A204.1 (cell line): ENCODE data around the gene CREBZF.

ENCODE experiments used
- FAIRE-seq: peaks from 2 replicates; lab custom pipeline; 2012; peaks lifted over from hg19 to GRCh38; lab: Jason Lieb, UNC

The CREBZF gene, protein sequence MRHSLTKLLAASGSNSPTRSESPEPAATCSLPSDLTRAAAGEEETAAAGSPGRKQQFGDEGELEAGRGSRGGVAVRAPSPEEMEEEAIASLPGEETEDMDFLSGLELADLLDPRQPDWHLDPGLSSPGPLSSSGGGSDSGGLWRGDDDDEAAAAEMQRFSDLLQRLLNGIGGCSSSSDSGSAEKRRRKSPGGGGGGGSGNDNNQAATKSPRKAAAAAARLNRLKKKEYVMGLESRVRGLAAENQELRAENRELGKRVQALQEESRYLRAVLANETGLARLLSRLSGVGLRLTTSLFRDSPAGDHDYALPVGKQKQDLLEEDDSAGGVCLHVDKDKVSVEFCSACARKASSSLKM

DNA sequence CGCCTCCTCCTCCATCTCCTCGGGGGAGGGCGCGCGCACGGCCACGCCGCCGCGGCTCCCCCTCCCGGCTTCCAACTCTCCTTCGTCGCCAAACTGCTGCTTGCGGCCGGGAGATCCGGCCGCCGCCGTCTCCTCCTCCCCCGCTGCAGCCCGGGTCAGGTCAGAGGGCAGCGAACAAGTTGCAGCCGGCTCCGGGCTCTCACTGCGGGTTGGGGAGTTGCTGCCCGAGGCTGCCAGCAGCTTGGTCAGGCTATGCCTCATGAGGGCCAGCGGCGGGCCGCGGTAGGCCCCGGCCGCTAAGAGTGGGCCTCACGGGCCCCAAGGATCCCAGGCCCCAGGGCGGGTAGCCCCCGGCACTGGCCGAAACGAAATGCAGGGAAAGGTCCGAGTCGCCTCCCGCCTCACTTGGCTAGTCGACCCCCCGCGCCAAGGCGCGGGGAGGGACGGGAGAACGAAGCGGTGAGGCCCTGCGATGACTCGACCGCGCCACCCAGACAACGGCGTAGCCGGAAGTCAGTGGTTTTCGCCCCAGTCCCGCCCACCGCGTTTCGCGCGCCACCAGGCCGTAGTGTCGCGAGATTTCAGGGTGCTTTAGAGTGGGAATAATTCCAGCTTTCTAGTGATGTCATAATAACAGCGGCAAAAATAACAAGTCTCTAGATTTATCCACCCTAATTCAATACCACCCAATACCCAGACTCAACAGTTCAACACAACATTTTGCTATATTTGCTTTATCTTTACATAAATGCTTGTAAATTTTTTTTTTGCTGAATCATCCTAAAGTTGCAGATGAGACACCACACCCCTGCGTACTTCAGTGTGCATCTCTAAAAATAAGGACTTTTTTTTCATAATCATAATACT is at the start of gene CREBZF:
TSS of gene CREBZF (minus strand) at position 515 of the 867 bp plus-strand sequence. CDS start at position 261, 254 bp downstream.
- peak; percentile 71 for FAIRE-seq

DNA sequence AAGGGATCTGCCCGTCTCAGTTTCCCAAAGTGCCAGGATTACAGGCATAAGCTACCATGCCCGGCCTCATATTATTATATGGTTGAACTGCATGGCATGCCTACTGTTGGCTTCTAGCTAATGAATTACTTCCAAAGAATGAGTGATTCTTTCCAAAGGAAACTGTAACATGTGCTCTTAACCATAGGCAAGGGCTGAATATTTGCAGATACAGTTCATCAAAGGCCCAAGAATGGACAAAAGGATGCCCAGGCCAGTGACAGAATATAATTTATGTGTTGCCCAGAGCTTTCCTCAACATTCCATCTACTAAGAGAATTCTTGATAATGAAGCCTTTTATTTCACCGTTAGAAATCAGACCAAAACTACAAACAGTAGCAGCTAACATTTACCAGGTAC is 48.0 kb upstream of the CREBZF start:
- no peak for FAIRE-seq

DNA sequence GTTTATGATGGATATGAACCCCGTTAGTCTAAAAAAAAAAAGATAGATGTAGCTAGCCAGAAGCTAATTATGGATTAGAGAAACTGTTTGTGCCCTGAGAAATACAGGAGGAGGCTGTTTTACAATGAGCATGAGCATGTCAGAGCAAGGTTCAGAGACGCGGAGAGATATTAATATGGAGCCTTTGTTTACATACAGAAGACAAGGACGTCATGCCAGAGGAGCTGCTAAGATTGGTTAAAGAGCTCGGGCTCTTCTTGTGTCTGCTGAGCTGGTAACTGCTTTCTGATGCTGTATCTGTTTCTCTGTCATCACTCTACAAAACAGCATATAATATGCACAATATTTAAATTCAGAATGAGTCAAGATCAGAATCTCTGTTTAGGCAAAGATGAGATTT is 46.0 kb upstream of the CREBZF start:
- no peak for FAIRE-seq

DNA sequence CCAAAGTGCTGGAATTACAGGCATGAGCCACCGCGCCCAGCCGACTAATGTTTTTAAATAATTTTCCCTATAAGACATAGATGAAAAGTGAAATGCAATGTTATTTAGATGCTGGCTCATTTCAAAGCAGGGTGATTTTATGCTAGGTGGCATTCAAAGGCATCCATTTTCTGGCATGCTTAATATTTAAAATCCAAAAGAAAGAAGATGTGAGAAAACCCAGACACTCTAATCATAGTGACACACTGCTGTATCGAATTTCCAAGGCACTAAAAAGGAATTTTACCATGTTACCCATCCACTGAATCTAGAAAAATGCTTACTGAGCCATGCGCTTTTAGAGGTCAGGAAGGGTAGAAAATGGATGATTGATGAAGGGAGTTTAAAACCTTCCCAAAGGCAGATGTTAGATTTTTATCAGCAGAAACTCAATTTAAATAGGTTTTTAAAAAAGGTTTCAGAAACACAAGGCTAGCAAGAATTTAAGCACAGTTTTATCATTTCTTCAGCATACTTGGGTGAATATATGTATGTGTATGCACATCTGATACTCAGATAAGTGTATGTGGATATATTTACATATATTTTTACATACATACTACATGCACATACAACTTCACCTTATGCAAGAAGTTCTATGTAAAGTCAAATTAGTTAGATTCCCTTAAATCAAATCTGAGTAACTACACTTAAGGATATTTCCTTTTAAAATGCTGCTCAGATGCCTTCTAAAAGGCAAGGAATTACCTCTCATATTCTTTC is 45.2 kb upstream of the CREBZF start:
- no peak for FAIRE-seq

DNA sequence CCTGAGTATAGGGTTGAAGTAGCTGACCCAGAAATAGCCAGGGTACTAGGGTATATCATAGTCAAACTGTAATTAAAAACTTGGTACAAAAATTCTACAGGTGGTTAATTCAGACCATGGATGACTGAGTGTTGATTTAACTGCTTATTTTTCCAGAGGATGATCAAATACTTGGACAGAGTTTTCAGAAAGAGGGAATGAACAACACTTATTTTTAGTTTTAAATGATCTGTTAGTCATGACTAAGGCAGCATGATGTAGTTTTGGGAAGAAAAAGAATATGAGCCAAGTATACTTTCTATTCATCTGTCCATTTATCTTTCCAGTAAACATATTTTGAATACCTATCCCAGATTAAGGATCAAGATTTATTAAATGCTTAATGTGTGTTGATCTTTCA is 40.9 kb upstream of the CREBZF start:
- no peak for FAIRE-seq

DNA sequence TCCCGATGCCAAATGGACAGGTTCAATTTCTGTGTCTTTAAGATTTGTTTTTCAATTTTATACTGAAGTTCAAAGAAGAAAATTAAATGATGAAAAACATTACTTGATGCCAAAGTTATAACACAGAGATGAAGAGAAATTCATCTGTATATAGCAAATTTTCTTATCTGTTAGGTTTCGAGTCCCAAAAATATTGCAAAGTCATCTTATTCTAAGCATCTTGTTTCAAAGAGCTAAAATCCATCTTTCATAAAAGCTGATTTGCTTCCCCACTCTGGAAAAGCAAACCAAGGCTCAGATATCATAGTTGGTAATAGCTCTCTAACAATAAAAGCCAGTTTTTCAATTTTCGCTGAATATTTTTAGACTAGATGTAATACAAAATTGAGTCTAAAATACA is 40.0 kb upstream of the CREBZF start:
- FAIRE-seq: no peak

DNA sequence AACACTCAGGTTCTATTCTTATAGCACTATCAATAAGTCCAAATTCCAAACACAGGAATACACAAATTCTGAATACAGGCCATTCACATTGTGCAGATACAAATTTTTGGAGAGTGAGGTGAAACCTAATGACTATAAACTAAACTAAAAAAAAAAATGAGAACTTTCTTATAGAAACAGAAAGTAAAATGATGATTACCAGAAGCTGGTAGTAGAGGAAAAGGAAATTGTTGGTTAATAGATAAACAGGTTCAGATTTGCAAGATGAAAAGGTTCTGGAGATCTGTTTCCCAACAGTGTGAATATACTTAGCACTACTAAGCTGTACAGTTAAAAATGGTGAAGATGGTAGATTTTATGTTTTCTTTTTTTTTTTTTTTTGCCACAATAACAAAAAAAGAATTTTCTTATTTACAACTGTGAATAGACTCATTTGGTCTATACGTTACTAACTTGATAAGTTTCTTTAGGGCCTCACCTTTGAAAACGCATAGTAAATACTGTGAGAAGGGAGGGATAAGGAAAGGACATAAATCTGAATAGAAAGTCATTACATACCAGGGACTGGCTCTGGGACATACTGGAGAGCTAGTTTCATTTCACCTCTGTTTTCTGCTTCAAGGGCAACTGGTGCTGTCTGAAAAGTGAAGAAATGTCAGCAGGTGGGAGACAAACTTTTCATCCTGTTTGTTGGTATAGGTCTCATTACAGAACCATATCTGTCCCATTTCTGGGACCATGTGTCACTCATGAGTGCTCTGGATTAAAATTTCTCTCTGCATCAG is 35.2 kb upstream of the CREBZF start:
- no peak for FAIRE-seq

DNA sequence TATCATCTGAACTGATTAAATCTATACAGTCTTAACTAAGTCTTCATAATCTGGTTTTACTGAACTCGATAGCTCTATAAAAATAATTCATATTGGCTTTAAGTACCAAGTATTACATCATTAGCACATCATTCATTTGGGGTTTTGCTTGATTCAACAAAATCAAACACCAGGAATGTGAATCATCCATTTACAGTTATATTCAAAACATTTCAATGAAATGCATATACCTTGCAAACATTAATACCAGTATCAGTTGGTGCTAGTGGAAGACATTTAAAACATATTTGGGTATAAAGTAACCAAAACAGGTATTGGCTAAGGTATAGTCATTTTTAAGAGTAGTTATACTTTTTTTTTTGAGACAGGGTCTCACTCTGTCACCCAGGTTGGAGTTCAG is 33.3 kb upstream of the CREBZF start:
- no peak for FAIRE-seq

DNA sequence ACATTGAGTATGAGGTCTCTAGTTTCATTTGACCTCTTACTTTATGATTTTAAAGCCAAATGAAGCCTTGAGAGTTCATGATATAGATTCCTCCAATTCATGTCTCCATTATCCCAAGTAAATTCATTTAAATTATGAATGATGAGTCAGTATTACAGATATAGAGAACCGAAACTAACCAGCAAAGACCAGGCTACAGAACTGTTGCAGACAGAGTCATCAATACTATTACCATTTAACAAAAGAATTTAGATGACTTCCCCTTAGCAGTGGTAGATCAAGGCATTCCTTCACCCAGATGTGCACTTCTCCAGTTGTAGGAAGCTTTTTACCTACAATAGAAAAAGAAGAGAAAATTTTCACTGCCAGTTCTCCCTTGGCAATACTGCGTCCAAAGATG is 32.8 kb upstream of the CREBZF start:
- FAIRE-seq: no peak

DNA sequence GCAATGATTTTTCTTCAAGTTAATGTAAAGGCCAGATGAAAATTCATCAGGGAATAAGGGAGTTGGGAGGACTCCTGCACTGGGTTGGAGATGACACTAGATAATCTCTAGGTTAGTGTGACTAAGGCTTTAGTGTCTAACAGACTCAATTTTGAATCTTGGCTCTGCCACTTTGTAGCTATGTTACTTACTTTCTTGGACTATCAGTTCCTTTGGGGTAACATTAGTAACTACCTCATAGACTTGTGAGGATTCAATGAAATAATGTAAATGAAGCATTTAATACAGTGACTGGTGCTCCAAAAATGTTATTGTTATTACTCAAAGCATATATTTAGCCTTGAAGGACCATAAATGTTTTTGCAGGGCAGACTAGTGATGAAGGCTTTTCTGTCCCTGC is 30.6 kb upstream of the CREBZF start:
- FAIRE-seq: no peak

DNA sequence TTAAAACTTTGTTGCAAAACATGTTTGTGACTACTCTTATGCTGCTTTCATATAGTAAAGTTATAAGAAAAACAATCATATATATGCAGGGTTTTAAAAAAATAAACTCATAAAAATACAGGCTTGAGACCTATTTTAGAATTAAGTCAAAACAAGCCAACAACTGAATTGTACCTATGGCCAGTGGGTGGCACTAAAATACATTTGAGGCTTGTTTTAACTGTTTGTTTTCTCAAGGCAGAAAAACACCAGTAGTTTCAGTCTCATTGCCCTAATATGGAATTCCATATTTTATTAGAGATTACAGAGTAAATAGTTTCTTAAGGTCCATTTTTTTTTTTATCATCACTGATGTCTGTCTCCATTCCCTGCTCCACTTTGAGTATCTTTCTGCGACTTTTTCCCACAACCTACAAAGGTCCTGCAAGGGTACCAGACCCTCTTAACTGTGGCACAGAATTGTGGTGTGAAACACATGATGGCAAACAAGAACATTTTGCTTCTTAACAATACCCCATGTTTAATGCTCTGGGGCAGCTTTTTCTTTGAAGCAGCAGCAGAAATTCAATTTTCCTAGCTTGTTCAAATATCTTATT is 29.6 kb upstream of the CREBZF start:
- FAIRE-seq: peak; percentile 92

DNA sequence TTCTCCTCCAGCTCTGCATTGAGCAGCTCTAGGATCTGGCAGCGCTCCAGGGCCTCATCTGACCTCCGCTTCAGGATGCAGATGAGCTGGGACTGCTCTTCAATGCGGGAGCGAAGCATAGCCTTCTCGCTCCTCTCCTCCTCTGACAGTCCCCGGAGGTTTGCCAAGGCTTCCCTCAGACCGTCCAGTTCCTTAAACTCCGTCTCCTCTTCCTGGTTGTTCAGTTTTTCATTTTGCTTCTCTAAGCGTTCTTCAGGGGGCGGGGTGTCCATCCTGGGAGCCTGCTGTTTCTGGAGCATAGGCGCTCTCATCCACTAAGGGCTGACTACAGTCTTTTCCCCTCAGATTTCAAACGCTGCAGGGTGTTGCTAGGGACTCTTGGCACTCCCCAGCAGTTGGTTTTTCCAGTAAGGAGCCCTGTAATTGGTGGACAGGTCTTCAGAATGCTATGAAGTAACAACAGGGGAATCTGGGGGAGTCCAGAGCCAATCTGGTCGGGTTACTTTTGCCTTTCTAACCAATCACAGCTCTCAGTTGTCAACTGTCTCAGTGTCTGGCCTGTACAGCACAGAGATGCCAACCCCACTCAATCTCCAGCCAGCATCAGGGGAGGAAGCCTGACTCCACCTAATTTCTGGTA is 21.0 kb upstream of the CREBZF start, which contains the start of gene CCDC89:
TSS of gene CCDC89 (minus strand) at position 376 of the 640 bp plus-strand sequence. CDS start at position 311, 65 bp downstream.
- FAIRE-seq: no peak

DNA sequence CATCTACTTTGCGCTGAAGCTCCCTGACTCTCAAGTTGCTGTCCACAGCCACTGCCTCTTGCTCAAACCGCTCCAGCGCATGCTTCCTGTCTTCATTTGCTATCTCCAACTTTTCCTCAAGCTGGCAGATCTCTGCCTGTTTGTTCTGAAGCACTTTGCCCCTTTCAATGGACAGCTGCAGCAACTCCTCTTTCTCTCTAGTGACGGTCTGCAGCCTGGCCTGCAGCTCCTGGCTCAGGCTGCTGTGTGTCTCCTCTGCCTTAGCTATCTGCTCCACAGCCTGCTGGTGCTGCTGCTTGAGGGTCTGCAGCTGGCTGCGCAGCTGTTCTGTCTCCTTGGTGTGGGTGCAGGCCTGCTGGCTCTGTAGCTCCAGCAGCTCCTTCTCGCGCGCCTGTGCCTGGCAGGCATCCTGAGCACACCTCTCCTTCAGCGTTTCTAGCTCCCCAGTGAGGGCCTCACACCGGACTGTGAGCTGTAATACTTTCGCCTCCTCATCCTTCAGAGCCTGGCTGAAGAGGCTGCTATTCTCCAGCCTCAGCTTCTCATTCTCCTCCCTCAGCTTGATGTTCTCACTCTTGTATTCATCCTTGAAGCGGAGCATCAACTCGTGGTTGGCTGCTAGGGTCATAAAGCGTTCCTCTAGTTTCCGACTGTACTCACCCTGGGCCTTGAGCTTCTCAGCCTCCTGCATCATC is 20.3 kb upstream of the CREBZF start:
- no peak for FAIRE-seq

DNA sequence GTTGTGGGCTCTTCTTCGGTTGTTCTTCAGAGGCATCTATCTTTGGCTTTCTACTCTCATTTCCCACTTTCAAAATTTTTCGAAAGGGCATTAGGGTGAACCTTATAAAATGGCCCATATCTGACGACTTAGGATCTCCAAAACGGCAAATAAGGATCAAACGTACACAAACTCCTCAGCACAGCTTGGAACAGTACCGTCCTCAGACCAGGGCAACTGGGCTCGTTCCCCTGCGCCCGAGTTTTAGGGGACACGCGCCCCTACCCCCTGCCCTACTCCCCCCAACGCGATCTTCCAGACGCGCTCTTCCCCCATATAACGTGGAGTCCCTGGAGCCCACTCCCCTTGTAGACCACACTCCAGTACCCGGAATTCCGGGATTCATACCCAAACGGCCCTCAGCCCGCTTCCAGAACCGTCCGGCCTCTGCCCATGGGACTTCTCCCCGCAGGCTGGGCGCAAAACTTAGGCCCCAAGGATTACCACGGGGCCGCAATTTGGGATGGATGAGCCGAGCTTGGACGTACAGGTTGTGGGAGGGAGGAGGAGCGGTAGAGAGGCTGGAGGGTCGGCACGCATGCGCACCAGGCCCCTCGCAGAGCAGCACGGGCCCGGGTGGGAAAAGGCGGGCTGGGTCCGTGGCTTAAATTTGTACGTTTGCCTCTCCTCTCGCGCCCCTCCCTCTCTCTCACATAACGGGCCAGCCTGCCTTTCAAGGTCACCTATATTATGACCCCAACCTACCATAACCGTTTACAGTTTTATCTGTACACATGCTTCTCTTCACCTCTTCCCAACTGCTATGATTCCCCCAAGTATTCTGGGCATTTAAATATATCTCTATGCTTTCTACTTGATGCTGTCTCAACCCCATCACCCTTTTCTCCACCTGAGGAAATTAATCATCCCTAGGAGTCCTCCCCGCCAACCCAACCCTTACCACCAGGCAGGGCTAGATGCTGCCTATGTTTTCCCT is 17.7 kb upstream of the CREBZF start:
- FAIRE-seq: no peak

DNA sequence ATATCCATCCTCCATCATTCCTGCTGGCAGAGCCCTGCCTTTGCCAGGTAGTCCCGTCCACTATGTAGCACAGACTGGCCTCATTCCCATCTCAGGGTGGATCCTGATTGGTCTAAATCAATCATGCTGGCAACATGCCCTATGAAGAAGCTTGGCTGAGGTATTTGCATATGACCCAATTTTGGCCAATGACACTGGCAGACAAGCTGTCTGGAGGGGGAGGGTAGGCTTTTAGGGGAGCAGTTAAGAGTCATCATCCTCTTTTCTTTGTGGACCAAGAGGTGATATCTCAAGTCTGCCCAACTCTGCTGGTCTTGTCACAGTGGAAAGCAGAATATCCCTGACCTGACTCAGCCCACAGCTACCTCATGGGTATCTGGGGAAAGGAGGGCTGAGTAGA is 16.0 kb upstream of the CREBZF start:
- FAIRE-seq: no peak

DNA sequence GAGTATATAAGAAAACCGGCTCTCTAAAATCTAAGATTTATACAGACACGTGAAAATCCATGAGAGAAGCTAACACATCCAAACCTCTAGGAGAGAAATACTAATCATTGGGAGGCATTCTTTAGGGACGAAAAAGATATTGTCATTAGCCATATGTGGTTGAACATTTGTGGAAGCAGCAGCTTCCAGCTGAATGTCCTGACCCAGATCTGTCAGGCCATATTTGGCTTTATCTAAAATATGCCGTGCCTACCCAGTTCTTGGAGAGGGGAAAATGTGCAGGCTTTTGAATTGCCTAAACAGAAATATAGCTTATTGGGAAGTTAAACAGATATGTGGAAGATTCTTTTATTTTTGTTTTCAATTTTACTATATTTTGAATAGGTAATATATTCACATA is 14.6 kb upstream of the CREBZF start:
- FAIRE-seq: no peak

DNA sequence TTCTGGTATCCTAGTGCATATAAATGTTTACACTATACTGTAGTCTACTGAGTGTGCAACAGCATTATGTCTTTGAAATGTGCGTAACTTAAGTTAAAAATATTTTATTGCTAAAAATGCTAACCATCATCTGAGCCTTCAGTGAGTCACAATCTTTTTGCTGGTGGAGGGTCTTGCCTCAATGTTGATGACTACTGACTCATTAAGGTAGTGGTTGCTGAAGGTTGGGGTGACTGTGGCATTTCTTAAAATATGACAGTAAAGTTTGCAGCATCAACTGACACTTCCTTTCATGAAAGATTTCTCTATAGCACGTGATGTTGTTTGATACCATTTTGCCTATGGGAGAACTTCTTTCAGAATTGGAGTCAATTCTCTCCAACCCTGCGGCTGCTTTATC is 8.5 kb upstream of the CREBZF start:
- FAIRE-seq: no peak

DNA sequence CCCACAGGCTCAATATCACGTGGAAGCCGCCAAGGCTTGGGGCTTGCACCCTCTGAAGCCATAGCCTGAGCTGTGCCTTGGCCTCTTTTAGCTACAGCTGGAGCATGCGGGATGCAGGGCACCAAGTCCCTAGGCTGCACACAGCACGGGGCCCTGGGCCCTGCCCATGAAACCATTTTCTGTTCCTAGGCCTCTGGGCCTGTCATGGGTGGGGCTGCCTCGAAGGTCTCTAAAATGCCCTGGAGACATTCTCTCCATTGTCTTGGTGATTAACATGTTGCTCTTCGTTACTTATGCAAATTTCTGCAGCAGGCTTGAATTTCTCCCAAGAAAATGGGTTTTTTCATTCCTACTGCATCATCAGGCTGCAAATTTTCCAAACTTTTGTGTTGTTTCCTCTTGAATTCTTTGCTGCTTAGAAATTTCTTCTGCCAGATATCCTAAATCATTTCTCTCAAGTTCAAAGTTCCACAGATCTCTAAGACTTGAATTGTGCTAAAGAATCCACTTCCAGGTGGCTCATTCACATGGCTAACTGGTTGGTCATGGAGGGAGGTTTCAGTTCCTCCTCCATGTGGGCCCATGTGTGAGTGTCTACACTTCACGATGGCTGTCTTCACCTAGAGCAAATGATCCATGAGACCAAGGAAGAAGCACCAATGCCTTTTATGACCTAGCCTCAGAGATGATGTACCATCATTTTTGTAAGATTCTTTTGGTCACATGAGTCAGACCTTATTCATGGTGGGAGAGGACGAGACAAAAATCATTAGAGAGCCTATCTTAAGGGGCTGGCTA is 7.4 kb upstream of the CREBZF start:
- FAIRE-seq: no peak
